Mesendoderm (in vitro differentiated cells): ENCODE data around the gene DNMT3L.
A peak's percentile ranks its signal among the peaks of the same experiment; 100 is the strongest.
"Not testable (repeated sequence)": the region's sequence is repeated elsewhere in the genome, so short reads cannot be mapped to it uniquely, and the experiment has no call there.

Experiments used
- DNase-seq: peaks from one replicate; pipeline ENCODE4 v3.0.0; 2013
- H2AK5ac ChIP-seq: 2 replicates; pipeline ENCODE4 v1.6.1; 2013; ENCODE audit warnings: low read length, inconsistent platforms
- H2BK120ac ChIP-seq: 2 replicates; pipeline ENCODE4 v1.6.1; 2013; ENCODE audit warnings: low read depth, mild to moderate bottlenecking, low read length, moderate library complexity, mixed read lengths
- H2BK15ac ChIP-seq: replicated peaks from 2 replicates; pipeline ENCODE4 v1.6.1; 2013; ENCODE audit warnings: low read depth, mild to moderate bottlenecking, moderate library complexity
- H2BK5ac ChIP-seq: 2 replicates; pipeline ENCODE4 v1.6.1; 2013; ENCODE audit warnings: low read length, inconsistent platforms
- H3K18ac ChIP-seq: 2 replicates; pipeline ENCODE4 v1.6.1; 2013; ENCODE audit warnings: mild to moderate bottlenecking, low read length, mixed read lengths
- H3K23ac ChIP-seq: one replicate; pipeline ENCODE4 v1.6.1; 2013; ENCODE audit warnings: low read length
- H3K27ac ChIP-seq: 2 replicates; pipeline ENCODE4 v1.5.1; 2013; ENCODE audit warnings: low read depth, mild to moderate bottlenecking, inconsistent platforms, low read length, moderate library complexity
- H3K27me3 ChIP-seq: 2 replicates; pipeline ENCODE4 v1.6.1; 2013; ENCODE audit warnings: low read length, control low read depth, mild to moderate bottlenecking, inconsistent platforms; ENCODE audit not compliant: insufficient read depth, poor library complexity
- H3K36me3 ChIP-seq: 2 replicates; pipeline ENCODE4 v1.6.1; 2013; ENCODE audit warnings: low read length, inconsistent platforms; ENCODE audit not compliant: control insufficient read depth, insufficient read depth
- H3K4ac ChIP-seq: one replicate; pipeline ENCODE4 v1.6.1; 2013; ENCODE audit warnings: low read depth, mild to moderate bottlenecking, low read length, moderate library complexity
- H3K4me1 ChIP-seq: 2 replicates; pipeline ENCODE4 v1.6.1; 2013; ENCODE audit warnings: low read depth, low read length, inconsistent platforms; ENCODE audit not compliant: control insufficient read depth
- H3K4me2 ChIP-seq: 2 replicates; pipeline ENCODE4 v1.6.1; 2013; ENCODE audit warnings: low read length
- H3K4me3 ChIP-seq: 2 replicates; pipeline ENCODE4 v1.5.1; 2013; ENCODE audit warnings: mild to moderate bottlenecking, low read length
- H3K56ac ChIP-seq: one replicate; pipeline ENCODE4 v1.6.1; 2013; ENCODE audit warnings: low read length
- H3K79me1 ChIP-seq: 2 replicates; pipeline ENCODE4 v1.6.1; 2013; ENCODE audit warnings: low read length, inconsistent platforms
- H3K79me2 ChIP-seq: 2 replicates; pipeline ENCODE4 v1.6.1; 2013; ENCODE audit warnings: mild to moderate bottlenecking, low read length; ENCODE audit not compliant: control insufficient read depth, insufficient read depth
- H3K9ac ChIP-seq: 2 replicates; pipeline ENCODE4 v1.6.1; 2013; ENCODE audit warnings: low read length, inconsistent platforms
- H4K5ac ChIP-seq: one replicate; pipeline ENCODE4 v1.6.1; 2013; ENCODE audit warnings: low read length
- H4K8ac ChIP-seq: one replicate; pipeline ENCODE4 v1.6.1; 2013; ENCODE audit warnings: low read depth, mild to moderate bottlenecking, control low read depth, low read length, moderate library complexity
- WGBS: extraction: QIAGEN DNeasy Blood & Tissue Kit; methylation state at CpG from one replicate; pipeline ENCODE4 v1.1.7; 2013; ENCODE audit warnings: low lambda C conversion rate, missing lambda C conversion rate; ENCODE audit not compliant: insufficient coverage; ENCODE audit errors: extremely low coverage; 5-methylcytosine and 5-hydroxymethylcytosine counted together

Gene DNMT3L

DNA sequence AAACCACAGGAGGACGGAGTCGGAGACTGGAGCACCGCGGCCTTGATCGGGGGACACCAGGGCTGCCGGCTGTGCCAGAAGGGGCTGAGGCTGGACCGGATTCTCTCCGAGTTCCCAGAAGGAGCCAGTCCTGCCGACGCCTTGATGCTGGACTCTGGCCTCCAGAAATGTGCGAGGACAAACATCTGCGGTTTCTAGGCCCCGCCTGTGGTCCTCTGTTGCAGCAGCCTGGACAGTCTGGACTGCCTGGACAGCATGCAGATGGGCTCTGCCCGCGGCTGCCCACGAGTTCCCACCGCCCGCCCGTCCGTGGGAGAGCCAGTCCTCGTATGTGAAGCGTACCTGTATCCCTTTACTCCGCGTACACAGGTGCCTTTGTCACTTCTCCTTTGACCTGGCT is 55.5 kb downstream of the DNMT3L start:
- H3K4me3 ChIP-seq, H3K27ac ChIP-seq, H4K5ac ChIP-seq, H3K56ac ChIP-seq, H4K8ac ChIP-seq, H2BK120ac ChIP-seq, DNase-seq, H3K79me2 ChIP-seq, H3K4me1 ChIP-seq, H3K79me1 ChIP-seq, H3K18ac ChIP-seq, H3K23ac ChIP-seq, H3K36me3 ChIP-seq, H2BK15ac ChIP-seq, H2BK5ac ChIP-seq, H3K4me2 ChIP-seq, H3K9ac ChIP-seq, H3K27me3 ChIP-seq, H2AK5ac ChIP-seq, H3K4ac ChIP-seq: not testable (repeated sequence)
- no CpG with 5 or more reads among the region's 24 CpGs for WGBS

DNA sequence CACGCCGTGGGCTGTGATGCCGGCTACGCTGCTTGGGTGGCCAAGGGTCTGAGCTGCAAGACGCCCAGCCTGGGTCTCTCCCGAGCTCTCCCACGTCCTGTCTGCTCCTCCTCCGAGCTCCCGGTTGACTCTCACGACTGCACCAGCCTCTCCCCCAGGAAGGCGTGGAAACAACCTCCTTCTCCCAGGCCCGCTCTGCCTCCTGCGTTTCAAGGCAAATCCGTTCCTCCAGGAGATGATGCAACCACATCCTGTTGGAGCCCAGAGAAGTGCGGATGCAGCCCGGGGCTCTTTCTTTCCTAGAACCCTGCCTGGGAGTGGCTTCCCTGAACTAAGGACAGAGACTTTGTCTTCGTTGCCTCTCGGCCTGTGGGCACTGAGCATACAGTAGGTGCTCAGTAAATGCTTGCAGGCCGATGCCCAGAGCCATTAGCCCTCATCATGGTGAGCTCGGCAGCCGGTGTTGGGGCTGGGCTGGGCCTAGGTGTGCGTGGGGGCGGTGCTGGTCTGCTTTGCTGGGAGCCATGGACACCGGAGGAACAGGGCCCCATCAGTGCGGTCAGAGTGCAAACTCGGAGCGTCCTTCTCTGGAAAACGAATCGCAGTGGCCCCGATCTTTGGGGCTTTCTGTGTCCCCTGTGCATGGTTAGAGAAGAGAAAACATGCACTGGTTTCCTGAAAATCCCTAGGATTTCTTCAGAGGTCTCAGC is 59.0 kb downstream of the DNMT3L start:
- not testable (repeated sequence) for H3K23ac ChIP-seq, H2AK5ac ChIP-seq, H3K9ac ChIP-seq, H2BK5ac ChIP-seq, H3K79me2 ChIP-seq, H3K36me3 ChIP-seq, H3K79me1 ChIP-seq, H3K27me3 ChIP-seq, DNase-seq, H3K4me1 ChIP-seq, H3K4ac ChIP-seq, H3K4me3 ChIP-seq, H3K4me2 ChIP-seq, H4K8ac ChIP-seq, H3K27ac ChIP-seq, H2BK120ac ChIP-seq, H2BK15ac ChIP-seq, H3K56ac ChIP-seq, H4K5ac ChIP-seq, H3K18ac ChIP-seq
- no CpG with 5 or more reads among the region's 30 CpGs for WGBS

DNA sequence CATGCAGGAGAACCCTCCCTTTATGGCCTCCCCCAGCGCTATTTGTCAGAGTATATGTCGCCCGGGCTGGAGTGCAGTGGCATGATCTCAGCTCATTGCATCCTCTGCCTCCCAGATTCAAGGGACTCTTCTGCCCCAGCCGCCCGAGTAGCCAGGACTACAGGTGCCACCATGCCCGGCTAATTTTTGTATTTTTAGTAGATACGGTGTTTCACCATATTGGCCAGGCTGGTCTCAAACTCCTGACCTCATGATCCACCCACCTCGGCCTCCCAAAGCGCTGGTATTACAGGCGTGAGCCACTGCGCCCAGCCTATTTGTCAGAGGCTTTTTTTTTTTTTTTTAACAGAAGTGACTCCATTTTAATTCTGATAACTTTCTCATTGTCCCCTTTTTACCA is 61.7 kb downstream of the DNMT3L start:
- H3K18ac ChIP-seq: not testable (repeated sequence)

DNA sequence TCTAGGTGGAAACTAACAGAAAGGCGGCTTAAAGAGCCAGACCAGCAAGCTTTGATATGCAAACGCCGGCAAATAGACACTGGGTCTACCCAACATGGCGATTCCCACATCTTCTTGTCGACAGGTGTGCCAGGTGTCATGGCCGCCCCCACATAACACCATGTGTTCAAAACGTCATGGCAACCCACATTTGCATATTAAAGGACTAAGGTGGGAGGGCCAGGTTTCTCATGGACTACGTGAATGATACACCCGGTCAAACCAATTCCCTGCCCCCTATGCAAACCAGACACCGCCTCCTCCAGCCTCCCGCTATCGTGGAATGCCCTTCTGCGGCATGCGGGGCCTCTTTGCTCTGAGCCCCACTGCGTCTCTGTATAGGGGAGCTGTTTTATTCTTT is 62.2 kb downstream of the DNMT3L start:
- Histone ChIP-seq H3K9ac (no peak overlapping the region), H3K36me3 (no peaks in the 10 kb centered on the region), H3K79me1 (no peaks in the 10 kb centered on the region), H4K8ac (no peak overlapping the region), H3K79me2 (no peaks in the 10 kb centered on the region), H3K23ac (no peak overlapping the region), H3K27ac (no peak overlapping the region), H3K4ac (no peak overlapping the region), H2BK5ac (no peak overlapping the region), H2BK15ac (no peak overlapping the region), H3K56ac (no peak overlapping the region), H2AK5ac (no peak overlapping the region), H3K18ac (no peak overlapping the region), H3K4me2 (no peak overlapping the region), H2BK120ac (no peak overlapping the region), H3K27me3 (no peaks in the 10 kb centered on the region), H3K4me3 (no peak overlapping the region), H4K5ac (no peak overlapping the region), H3K4me1 (no peaks in the 10 kb centered on the region)
- DNase-seq: peak; percentile 44
- WGBS: no CpG with 5 or more reads among the region's 15 CpGs

More for the DNA sequence above, 61.7 kb downstream of the DNMT3L start:
- not testable (repeated sequence) for H2AK5ac ChIP-seq, H3K4me3 ChIP-seq, H3K4me1 ChIP-seq, H3K27me3 ChIP-seq, DNase-seq, H2BK15ac ChIP-seq, H4K8ac ChIP-seq, H4K5ac ChIP-seq, H3K56ac ChIP-seq, H3K4me2 ChIP-seq, H3K4ac ChIP-seq, H3K9ac ChIP-seq, H3K23ac ChIP-seq, H2BK5ac ChIP-seq, H3K36me3 ChIP-seq, H2BK120ac ChIP-seq, H3K79me2 ChIP-seq, H3K27ac ChIP-seq, H3K79me1 ChIP-seq
- WGBS: no CpG with 5 or more reads among the region's 11 CpGs

DNA sequence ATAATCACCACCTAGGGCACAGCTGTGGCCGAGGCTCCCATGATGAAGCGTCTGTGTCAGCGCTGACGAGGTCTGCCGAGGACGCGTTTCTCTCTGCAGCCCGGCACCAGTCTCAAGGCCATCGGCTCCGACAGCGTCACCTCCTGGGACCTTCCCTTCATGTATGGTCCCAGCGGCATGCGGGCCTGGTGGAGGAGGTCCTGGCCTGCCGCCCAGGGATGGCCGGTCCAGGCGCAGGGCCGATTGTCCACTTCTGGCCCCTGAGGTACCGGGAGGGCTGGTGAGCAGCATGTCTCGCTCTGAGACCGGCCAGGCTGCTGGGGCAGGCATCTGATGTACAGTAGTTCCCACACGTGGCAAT is 64.6 kb downstream of the DNMT3L start:
- H3K18ac ChIP-seq, H3K27me3 ChIP-seq, H3K23ac ChIP-seq, DNase-seq, H3K4ac ChIP-seq, H3K4me3 ChIP-seq, H3K9ac ChIP-seq, H2AK5ac ChIP-seq, H3K36me3 ChIP-seq, H4K8ac ChIP-seq, H3K4me1 ChIP-seq, H3K79me1 ChIP-seq, H3K4me2 ChIP-seq, H3K79me2 ChIP-seq, H3K56ac ChIP-seq, H2BK120ac ChIP-seq, H2BK15ac ChIP-seq, H3K27ac ChIP-seq, H2BK5ac ChIP-seq, H4K5ac ChIP-seq: not testable (repeated sequence)
- no CpG with 5 or more reads among the region's 21 CpGs for WGBS
